ENCODE results near the gene VEGFD. TPM values are rescaled to one million over a fixed set of nuclear protein-coding genes. Genes with fewer than 3 reads are reported as not detected.

VEGFD gene
- total RNA-seq, 3 donors from 2014 or later = 0.55 to 5.8 (median 1.6) TPM

DNA sequence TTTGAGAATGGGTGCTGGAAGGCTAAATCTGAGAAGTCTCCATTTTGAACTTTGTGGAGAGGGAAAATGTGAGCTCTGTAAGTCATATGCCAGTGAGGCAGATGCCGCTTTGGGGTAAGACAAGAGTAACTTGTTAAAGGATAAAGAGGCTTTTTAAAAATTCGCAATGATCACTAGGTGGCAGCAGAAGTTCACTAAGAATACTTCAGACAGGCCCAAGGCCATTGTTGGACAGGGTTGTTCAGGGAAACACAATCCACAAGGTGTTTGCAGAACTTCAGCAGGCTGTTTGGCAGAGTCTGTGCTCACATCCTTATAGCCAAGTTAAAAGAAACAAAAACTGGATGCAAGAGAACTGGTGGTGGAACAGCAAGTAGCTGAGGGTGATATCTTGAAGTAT lies 35.2 kb downstream of the VEGFD start:
- no peaks in the 10 kb centered on the region for H3K4me1 ChIP-seq (ENCODE audit: low read depth)
- DNase-seq (peak in 1 of 3 donors; percentile 64), ATAC-seq (peak; percentile 68)
- intact Hi-C loops (cut with DNase I, micrococcal nuclease) = loop anchor here (5.0 kb wide), 2 partner anchors 113 to 118 kb away; no protein-coding TSS in a partner anchor
- H3K9me3 ChIP-seq = no peaks in the 10 kb centered on the region
- no peaks in the 10 kb centered on the region for H3K36me3 ChIP-seq (ENCODE audit: low read depth)
- TF ChIP-seq, protein P1, sequence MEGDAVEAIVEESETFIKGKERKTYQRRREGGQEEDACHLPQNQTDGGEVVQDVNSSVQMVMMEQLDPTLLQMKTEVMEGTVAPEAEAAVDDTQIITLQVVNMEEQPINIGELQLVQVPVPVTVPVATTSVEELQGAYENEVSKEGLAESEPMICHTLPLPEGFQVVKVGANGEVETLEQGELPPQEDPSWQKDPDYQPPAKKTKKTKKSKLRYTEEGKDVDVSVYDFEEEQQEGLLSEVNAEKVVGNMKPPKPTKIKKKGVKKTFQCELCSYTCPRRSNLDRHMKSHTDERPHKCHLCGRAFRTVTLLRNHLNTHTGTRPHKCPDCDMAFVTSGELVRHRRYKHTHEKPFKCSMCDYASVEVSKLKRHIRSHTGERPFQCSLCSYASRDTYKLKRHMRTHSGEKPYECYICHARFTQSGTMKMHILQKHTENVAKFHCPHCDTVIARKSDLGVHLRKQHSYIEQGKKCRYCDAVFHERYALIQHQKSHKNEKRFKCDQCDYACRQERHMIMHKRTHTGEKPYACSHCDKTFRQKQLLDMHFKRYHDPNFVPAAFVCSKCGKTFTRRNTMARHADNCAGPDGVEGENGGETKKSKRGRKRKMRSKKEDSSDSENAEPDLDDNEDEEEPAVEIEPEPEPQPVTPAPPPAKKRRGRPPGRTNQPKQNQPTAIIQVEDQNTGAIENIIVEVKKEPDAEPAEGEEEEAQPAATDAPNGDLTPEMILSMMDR (IDR thresholded peaks at IDR 0.05) = no peak
- H3K4me3 ChIP-seq = no peak overlapping the region

DNA sequence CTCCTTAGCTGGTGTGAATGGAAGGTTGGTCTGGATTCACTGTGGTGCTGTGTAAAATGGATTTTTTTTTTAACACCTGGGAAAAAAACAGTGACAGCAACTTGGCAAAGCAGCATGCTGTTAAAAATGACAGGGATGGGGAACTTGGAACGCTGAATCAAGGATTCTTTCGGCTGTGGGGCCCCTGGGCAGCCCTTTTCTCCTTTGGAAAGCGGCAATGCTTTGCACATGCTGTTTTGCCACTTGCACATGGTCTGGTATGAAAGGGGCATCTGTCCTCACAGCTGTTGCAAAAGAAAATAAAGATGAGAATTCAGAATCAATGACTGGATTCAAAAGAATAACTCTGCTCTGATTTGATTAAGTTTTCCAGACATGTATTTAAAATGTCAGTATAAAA lies 38.2 kb downstream of the VEGFD start:
- no peak for ATAC-seq
- intact Hi-C loops (cut with DNase I, micrococcal nuclease) = loop anchor here (5.0 kb wide), 2 partner anchors 116 to 121 kb away; no protein-coding TSS in a partner anchor
- TF ChIP-seq, protein P1 (IDR thresholded peaks at IDR 0.05) = no peak
- no peaks in the 10 kb centered on the region for H3K9me3 ChIP-seq
- H3K36me3 ChIP-seq (ENCODE audit: low read depth) = no peaks in the 10 kb centered on the region
- H3K4me1 ChIP-seq (ENCODE audit: low read depth) = no peaks in the 10 kb centered on the region
- DNase-seq = no peak
- no peak overlapping the region for H3K4me3 ChIP-seq

DNA sequence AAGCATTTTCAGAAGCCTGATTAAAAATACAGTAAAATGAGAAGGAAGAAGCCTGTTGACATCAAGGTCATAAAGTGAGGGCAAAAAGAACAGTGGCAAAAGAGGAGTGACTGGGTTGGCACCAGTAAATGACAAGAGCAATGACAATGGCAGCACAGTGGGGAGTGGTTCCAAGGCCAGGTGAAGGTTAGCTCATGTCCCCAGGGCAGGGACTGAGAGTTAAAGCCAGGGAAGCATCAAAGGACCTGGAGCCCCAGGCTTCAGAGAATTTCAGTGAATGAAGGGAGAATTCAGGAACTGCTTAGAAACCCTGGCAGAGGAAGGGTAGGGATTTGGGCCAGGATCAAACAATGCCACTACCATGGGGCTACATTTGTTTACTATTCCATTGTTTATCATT lies 40.1 kb downstream of the VEGFD start:
- H3K9me3 ChIP-seq = no peaks in the 10 kb centered on the region
- DNase-seq (no peak), ATAC-seq (no peak)
- no peaks in the 10 kb centered on the region for H3K4me1 ChIP-seq (ENCODE audit: low read depth)
- intact Hi-C loops (cut with DNase I, micrococcal nuclease) = no loop called here
- H3K36me3 ChIP-seq (ENCODE audit: low read depth) = no peaks in the 10 kb centered on the region
- TF ChIP-seq, protein P1 (IDR thresholded peaks at IDR 0.05) = no peak
- no peak overlapping the region for H3K4me3 ChIP-seq

DNA sequence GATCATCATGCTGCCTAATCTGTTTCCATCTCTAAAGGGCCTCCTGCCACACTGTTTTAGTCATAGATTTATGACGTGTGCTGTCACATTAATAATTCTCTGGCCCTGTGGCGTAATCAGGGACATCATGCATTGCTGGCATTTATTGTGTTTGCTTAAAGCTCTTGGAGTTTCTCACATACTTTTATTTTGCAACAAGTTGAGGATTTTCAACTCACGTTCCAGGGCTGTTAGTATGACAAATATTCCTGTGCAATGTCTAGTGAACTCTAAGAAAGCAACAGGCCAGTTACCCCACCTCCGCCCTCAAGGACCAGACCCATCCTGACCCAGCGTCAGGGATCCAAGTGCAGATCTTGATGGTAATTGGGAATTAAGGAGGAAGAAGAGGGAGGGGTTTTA lies 41.1 kb downstream of the VEGFD start:
- no peaks in the 10 kb centered on the region for H3K9me3 ChIP-seq
- ATAC-seq (no peak), DNase-seq (no peak)
- intact Hi-C loops (cut with DNase I, micrococcal nuclease) = no loop called here
- H3K4me3 ChIP-seq = no peak overlapping the region
- H3K36me3 ChIP-seq (ENCODE audit: low read depth) = no peaks in the 10 kb centered on the region
- H3K4me1 ChIP-seq (ENCODE audit: low read depth) = no peaks in the 10 kb centered on the region
- TF ChIP-seq, protein P1 (IDR thresholded peaks at IDR 0.05) = no peak

DNA sequence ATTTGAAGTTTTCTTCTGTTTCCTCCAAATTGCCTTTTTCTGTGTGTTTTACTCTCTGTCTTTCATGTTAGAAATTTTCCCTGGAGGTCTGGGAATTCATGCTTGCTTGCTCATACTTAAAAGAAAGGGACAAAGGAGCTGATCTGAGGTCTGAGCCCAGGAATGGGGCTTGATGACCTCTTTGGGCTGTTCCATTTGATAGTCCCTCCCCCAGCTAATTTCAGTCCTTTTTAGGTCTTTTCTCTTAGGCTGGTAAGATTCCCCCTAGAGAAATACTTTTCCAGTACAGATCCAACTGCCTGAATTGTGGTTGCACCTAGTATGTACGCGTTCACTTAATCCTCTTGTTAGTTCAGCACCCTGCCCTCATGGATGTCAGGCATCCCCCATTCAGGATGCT lies 43.3 kb downstream of the VEGFD start:
- intact Hi-C loops (cut with DNase I, micrococcal nuclease) = no loop called here
- no peak for DNase-seq
- H3K9me3 ChIP-seq = no peaks in the 10 kb centered on the region
- H3K4me3 ChIP-seq = no peak overlapping the region
- TF ChIP-seq, protein P1 (IDR thresholded peaks at IDR 0.05) = no peak
- no peaks in the 10 kb centered on the region for H3K4me1 ChIP-seq (ENCODE audit: low read depth)
- ATAC-seq = no peak
- H3K36me3 ChIP-seq (ENCODE audit: low read depth) = no peaks in the 10 kb centered on the region

DNA sequence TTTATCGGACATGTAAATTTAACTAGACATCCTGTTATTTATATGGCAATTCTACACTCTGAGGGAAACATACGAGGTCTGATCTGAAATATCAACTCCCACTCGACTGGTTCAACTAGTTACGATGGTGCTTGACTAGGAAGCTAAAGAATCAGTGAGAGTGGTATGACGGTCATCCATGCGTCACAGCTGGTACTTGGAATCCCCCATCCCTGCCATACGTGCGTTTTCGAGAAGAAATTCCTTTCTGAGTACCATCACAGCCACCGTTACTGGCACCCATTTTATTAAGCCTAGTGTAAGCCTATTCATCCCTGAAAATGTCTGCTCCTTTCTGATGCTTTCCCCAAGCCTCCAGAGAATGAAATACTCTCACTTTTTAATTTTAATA lies 48.2 kb downstream of the VEGFD start:
- no peak for ATAC-seq
- peak in 1 of 3 donors; percentile 26 for DNase-seq
- Histone ChIP-seq H3K36me3 (ENCODE audit: low read depth) (no peaks in the 10 kb centered on the region), H3K4me3 (no peak overlapping the region), H3K4me1 (ENCODE audit: low read depth) (no peaks in the 10 kb centered on the region), H3K9me3 (no peaks in the 10 kb centered on the region)
- intact Hi-C loops (cut with DNase I, micrococcal nuclease) = no loop called here
- TF ChIP-seq, protein P1 (IDR thresholded peaks at IDR 0.05) = no peak

All from mucosa of descending colon (tissue), 3 donors.